NCI-H1436 (cell line): Measurements from ENCODE around the gene SERPINA6.
"Not testable (repeated sequence)": the region's sequence is repeated elsewhere in the genome, so short reads cannot be mapped to it uniquely, and the experiment has no call there.

Source experiments
- DNase-seq: peaks from one replicate; lab custom pipeline; 2025; lab: John Stamatoyannopoulos, UW

Gene SERPINA6

GRCh38 chr14:94292526-94292871 is 30.6 kb downstream of the SERPINA6 start:
- no peak for DNase-seq

- no peak for DNase-seq
Measured at GRCh38 chr14:94291906-94292525, 31.1 kb downstream of the SERPINA6 start.

- no peak for DNase-seq
Measured at GRCh38 chr14:94291159-94291905, 31.8 kb downstream of the SERPINA6 start.

GRCh38 chr14:94290197-94290596 is 32.9 kb downstream of the SERPINA6 start:
- DNase-seq = no peak

GRCh38 chr14:94288610-94289465 is 34.3 kb downstream of the SERPINA6 start:
- DNase-seq = no peak

- no peak for DNase-seq
Measured at GRCh38 chr14:94285158-94285557, 38.0 kb downstream of the SERPINA6 start.

- no peak for DNase-seq
Measured at GRCh38 chr14:94284221-94284620, 38.9 kb downstream of the SERPINA6 start.

GRCh38 chr14:94282991-94283723 is 40.0 kb downstream of the SERPINA6 start:
- DNase-seq = no peak

GRCh38 chr14:94278731-94279130 is 44.4 kb downstream of the SERPINA6 start:
- DNase-seq = no peak

- not testable (repeated sequence) for DNase-seq
Measured at GRCh38 chr14:94276898-94277561, 46.1 kb downstream of the SERPINA6 start.

- DNase-seq = no peak
Measured at GRCh38 chr14:94269156-94269555, 54.0 kb downstream of the SERPINA6 start.

GRCh38 chr14:94268582-94268981 is 54.6 kb downstream of the SERPINA6 start:
- DNase-seq = not testable (repeated sequence)

GRCh38 chr14:94267352-94267751 is 55.8 kb downstream of the SERPINA6 start:
- no peak for DNase-seq

- not testable (repeated sequence) for DNase-seq
Measured at GRCh38 chr14:94264195-94264594, 58.9 kb downstream of the SERPINA6 start.
